Anterior cingulate cortex (tissue), 58 donors: Measurements from ENCODE around the gene RAET1G.
"Not testable (repeated sequence)": the region's sequence is repeated elsewhere in the genome, so short reads cannot be mapped to it uniquely, and the experiment has no call there.

Experiments used
- DNase-seq, 58 donors: peaks; one replicate each; lab custom pipeline; 2025; lab: John Stamatoyannopoulos, UW

RAET1G gene, protein sequence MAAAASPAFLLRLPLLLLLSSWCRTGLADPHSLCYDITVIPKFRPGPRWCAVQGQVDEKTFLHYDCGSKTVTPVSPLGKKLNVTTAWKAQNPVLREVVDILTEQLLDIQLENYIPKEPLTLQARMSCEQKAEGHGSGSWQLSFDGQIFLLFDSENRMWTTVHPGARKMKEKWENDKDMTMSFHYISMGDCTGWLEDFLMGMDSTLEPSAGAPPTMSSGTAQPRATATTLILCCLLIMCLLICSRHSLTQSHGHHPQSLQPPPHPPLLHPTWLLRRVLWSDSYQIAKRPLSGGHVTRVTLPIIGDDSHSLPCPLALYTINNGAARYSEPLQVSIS

GRCh38 chr6:149922642-149923326 is at the start of gene RAET1G:
Gene RAET1G (minus strand): TSS chr6:149923121. CDS start chr6:149923010, 111 bp downstream.
- peak in 54 of 58 donors; percentile 9 to 80 (median 56) for DNase-seq

DNA sequence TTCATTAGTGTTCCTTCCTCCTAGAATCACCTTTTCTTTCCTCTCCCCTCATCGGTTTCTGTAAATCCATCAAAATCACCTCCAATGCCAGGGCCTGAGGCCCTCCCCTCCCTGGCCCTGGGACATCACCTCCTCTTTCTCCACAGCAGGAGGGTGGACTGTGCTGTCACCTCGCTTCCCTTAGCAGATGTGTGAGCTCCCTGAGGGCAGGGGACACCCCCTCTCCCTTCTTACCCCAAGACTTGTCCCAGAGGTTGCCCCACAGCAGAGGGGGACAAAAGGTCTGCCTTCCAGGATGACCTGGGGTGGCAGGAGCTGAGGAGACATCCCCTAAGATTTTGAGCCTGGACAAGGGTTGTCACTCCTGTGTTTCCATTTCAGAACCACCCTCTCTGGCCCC is 46.7 kb upstream of the RAET1G start:
- no peak for DNase-seq

DNA sequence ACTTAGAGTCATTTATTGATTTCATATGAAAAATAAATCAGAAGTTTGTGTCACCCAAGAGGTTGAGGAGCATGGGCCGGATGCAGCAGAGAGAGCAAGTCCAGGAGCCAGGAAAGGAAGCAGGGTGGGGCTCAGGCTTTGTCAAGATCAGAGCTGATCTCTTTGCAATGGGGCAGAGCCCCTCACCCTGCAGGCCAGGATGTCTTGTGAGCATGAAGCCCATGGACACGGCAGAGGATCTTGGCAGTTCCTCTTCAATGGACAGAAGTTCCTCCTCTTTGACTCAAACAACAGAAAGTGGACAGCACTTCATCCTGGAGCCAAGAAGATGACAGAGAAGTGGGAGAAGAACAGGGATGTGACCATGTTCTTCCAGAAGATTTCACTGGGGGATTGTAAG is 46.0 kb upstream of the RAET1G start:
- not testable (repeated sequence) for DNase-seq

DNA sequence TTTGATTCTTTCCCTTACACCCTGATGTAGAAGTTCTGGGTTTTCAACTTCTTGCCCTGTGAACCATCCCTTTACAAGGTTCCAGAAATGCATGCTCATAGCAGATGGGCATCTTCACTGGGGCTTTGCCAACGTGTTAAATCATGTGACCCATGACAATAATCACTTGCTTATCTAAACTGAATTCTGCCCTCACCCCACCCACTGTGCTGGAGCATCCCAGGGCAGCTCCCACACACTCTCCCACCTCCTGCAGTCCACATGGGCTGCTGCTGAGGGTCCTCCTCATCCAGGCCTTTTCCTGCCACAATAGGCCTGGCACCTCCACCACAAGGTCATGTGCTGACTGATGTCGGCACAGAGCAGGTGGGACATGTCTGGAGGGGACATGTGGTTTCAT is 45.1 kb upstream of the RAET1G start:
- not testable (repeated sequence) for DNase-seq

GRCh38 chr6:149967591-149967990 is 44.7 kb upstream of the RAET1G start:
- no peak for DNase-seq

- not testable (repeated sequence) for DNase-seq
These were observed 43.4 kb upstream of the RAET1G start for GRCh38 chr6:149966319-149966718.

DNA sequence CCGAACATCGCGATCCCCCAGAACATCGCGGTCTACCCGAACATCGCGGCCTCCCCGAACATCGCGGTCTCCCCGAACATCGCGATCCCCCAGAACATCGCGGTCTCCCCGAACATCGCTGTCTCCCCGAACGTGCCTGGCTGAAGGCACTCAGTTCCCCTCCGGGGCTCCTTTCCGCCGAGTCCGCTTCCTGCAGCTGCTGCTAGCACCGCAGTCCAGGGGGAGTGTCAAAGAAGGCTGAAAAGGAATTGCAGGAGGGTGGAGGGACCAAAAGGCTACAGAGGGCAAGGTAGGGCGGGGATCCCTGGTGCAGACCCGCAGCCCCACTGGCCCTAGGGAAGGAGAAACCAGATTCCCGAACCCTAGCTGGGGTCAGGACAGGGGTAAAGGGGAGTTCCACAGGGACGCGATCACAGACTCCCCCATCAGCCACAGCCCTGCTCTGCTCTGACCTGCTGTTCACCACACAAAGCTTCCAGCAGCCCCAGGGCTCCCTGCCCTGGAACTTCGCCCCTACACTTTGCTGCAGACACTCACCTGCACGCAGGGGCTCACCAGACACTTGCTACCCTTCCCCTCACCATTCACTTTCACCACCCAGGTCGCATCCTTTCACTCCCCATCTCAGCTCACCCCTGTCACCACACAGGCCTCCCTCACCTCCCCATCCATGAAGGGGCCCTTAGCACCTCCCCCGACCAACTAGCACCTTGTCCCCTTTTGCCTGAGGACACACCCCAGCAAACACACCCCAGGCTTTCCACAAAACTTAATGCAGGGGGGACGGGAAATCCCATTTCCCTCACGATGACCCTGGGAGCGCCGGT is 42.5 kb upstream of the RAET1G start:
- no peak for DNase-seq

- DNase-seq, result no peak
These were observed 41.6 kb upstream of the RAET1G start for GRCh38 chr6:149964308-149965193.

DNA sequence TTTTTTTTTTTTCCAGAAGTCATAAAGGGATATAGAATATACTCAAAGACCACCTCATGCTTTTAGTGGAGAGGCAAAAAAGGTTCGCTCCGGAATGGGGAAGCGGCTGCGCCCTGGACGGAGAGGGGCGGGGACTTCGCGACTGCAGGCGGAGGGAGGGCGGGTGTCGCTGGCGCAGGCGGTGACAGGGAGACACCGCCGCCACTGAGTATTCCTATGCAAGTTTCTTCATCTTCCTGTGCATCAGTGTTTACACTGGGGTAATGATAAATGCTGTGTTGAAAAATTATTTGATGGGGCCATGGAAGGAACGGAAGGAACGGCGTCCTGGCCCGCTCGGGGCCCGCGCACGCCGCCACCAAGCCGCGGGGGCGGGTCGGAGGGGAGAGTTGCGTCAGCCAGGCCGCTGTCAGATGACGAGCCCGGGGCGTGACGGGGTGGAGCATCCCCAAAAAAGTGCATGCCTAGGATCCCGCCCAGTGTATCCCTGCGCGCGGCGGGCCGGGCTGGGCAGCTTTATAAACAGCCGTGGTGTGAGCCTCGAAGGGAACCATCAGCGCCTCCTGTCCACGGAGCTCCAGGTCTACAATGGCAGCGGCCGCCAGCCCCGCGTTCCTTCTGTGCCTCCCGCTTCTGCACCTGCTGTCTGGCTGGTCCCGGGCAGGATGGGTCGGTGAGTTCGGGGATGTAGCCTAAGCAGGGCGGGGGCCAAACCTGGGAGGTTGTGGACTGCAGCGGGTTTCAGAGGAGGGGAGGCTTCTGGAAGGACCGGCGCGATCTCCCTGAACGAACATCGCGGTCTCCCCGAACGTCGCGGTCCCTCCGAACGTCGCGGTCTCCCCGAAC is 40.8 kb upstream of the RAET1G start, which contains the start of gene ULBP1:
Gene ULBP1, plus strand, starts transcription at position 482 of the 846 bp plus-strand sequence. Its CDS starts 107 bp downstream, at position 589.
- DNase-seq, result peak in 37 of 58 donors; percentile 1 to 81 (median 26)

GRCh38 chr6:149963212-149963461 is 40.2 kb upstream of the RAET1G start:
- peak in 3 of 58 donors; percentile 26 to 45 (median 29) for DNase-seq

- no peak for DNase-seq
These were observed 39.7 kb upstream of the RAET1G start for GRCh38 chr6:149962461-149963211.

DNA sequence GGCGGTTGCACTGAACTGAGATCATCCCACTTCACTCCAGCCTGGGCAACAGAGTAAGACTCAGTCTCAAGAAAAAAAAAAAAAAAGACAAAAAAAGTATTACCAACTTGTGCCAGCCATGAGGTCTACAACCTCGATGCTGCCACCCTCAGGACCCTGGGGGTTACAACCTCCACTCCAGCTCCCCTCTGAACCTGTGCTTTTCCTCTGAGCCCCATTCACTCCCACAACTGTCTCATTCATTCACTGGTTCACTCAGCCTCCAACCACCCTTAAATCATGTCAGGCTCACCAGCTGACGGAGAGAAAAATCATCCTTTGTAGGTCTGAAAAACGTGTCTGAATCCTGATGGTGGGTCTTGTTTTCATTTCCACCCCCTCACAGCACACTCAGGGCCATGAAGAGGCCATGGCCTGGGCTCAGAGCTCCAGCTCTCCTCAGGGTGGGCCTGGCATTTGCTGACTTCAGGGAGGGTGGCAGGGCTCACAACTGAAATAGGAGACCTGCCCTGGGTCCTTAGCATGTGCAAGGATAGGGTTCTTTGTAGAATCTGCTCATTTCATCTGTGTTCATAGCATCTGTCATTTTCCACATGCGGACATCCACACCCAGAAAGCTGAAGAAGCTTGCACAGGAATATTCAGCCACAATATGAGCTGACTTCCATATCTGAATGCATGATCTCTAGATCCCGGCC is 39.0 kb upstream of the RAET1G start:
- no peak for DNase-seq

DNA sequence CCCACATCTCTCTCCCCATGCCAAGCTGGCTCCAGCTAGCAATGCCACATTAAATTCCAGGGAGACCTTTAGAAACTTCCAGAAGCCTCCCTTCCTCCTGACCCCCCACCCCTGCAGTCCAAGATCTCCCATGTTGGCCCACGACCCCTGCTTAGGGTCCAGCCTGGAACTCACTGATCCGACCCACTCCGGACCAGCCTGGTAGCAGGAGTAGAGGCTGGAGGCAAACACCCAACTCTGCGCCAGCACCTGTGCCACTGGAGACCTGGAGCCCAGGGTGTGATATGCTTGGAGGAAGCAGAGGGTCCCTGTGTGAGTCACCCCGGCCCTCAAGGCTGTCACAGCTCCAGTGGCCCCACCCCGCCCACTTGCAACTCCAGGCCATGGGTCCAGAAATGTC is 37.6 kb upstream of the RAET1G start:
- no peak for DNase-seq

DNA sequence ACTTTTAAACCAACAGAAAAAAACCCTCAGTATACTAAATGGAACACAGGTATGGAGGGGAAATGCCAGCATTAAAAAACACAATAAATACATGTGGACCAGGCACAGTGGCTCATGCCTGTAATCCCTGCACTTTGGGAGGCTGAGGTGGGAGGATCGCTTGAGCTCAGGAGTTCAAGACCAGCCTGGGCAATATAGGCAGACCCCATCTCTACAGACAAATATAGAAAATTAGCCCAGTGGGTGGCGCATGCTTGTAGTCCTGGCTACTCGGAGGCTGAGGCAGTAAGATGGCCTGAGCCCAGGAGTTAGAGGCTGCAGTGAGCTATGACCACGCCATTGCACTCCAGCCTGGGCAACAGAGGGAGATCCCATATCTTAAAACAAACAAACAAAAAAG is 36.9 kb upstream of the RAET1G start:
- not testable (repeated sequence) for DNase-seq

GRCh38 chr6:149958124-149958523 is 35.2 kb upstream of the RAET1G start:
- not testable (repeated sequence) for DNase-seq

DNA sequence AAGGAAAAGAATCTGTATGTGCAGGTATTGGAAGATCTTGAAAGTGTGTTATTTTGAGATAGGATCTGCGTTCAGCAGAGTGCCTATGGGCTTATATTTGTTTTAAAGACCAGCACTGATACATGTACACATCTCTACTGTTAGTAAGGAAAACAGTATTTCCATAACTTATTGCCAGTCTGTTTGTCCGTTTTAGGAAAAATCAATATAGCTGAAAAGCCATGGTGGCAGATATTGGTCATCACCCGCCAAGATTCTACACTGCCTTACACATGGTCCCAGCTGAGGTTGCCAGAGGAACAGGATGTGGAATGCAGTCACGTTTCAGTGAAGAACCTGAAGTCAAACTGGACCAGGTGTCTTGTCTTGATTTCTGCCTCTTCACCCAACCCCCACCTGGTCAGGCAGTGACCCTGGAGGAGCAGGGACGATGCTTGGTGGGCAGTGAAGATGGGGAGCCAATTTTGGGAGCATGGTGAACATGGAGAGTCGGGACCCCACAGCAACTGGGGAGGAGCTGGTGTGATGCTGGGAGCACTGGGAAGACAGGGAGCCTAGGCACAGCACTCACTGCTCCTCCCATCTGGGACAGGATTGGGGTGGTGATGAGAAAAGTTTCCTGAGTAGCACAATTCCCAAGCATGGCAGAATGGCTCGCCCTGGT is 32.9 kb upstream of the RAET1G start:
- DNase-seq, result not testable (repeated sequence)

GRCh38 chr6:149954984-149955653 is 32.2 kb upstream of the RAET1G start:
- not testable (repeated sequence) for DNase-seq
